Measurements from ENCODE around the gene SAYSD1. TPM values are rescaled to one million over a fixed set of nuclear protein-coding genes. Genes with fewer than 3 reads are reported as not detected.

The SAYSD1 gene
- total RNA-seq, 1 experiment from 2014 or later, result 12.2 TPM

GRCh38 chr6:39087197-39087596, 27.8 kb downstream of the SAYSD1 start:
- Histone ChIP-seq H3K27me3 (ENCODE audit: low read length) (peaks cover 81% of the 10 kb centered on the region), H3K9me2 (replicated peaks; ENCODE audit: low read length) (no peaks in the 10 kb centered on the region), H3K27ac (ENCODE audit: low read length) (no peak overlapping the region), H3K4me3 (ENCODE audit: low read length) (no peak overlapping the region), H3K4me2 (ENCODE audit: low read length) (no peak overlapping the region), H3K36me3 (ENCODE audit: low read depth, low read length) (no peaks in the 10 kb centered on the region), H3K9me3 (ENCODE audit: low read length) (no peaks in the 10 kb centered on the region), H3K79me2 (ENCODE audit: low read length) (no peaks in the 10 kb centered on the region), H3K4me1 (ENCODE audit: insufficient read depth, low read length) (no peaks in the 10 kb centered on the region), H4K20me1 (ENCODE audit: low read length) (no peaks in the 10 kb centered on the region), H3K9ac (ENCODE audit: low read length) (no peak overlapping the region), H2AFZ (ENCODE audit: low read length) (no peak overlapping the region), H3F3A (ENCODE audit: low read length, unreplicated experiment) (no peaks in the 10 kb centered on the region)
- ChIA-PET POLR2A (ENCODE audit: unreplicated experiment) (no interaction called here), CTCF (no interaction called here)
- BruUV-seq (replicated peaks), result no TSS peak
- ATAC-seq (no peak), DNase-seq (no peak)
- intact Hi-C loops (cut with micrococcal nuclease), result no loop called here
- TF ChIP-seq EZH2 (IDR thresholded peaks at IDR 0.05; ENCODE audit: low read length, unreplicated experiment), result no peak
- TF ChIP-seq CTCF (conservative IDR thresholded peaks at IDR 0.05; ENCODE audit: low read depth, low read length), result no peak
- TF ChIP-seq EZH2phosphoT487 (IDR thresholded peaks at IDR 0.05; ENCODE audit: borderline replicate concordance, low read length), result no peak

GRCh38 chr6:39086711-39087110, 28.3 kb downstream of the SAYSD1 start:
- no peaks in the 10 kb centered on the region for H3K79me2 ChIP-seq (ENCODE audit: low read length)
- H3K9ac ChIP-seq (ENCODE audit: low read length), result no peak overlapping the region
- POLR2A ChIA-PET (ENCODE audit: unreplicated experiment), result no interaction called here
- ATAC-seq, result no peak
- no TSS peak for BruUV-seq (replicated peaks)
- H3K4me2 ChIP-seq (ENCODE audit: low read length), result no peak overlapping the region
- no peak for DNase-seq
- no peak overlapping the region for H3K4me3 ChIP-seq (ENCODE audit: low read length)
- no peaks in the 10 kb centered on the region for H3K36me3 ChIP-seq (ENCODE audit: low read depth, low read length)
- CTCF ChIA-PET, result no interaction called here
- TF ChIP-seq CTCF (conservative IDR thresholded peaks at IDR 0.05; ENCODE audit: low read depth, low read length) (no peak), EZH2 (IDR thresholded peaks at IDR 0.05; ENCODE audit: low read length, unreplicated experiment) (no peak), EZH2phosphoT487 (IDR thresholded peaks at IDR 0.05; ENCODE audit: borderline replicate concordance, low read length) (no peak)
- no peak overlapping the region for H3K27ac ChIP-seq (ENCODE audit: low read length)
- H2AFZ ChIP-seq (ENCODE audit: low read length), result no peak overlapping the region
- peaks cover 76% of the 10 kb centered on the region for H3K27me3 ChIP-seq (ENCODE audit: low read length)
- H3F3A ChIP-seq (ENCODE audit: low read length, unreplicated experiment), result no peaks in the 10 kb centered on the region
- H3K9me2 ChIP-seq (replicated peaks; ENCODE audit: low read length), result no peaks in the 10 kb centered on the region
- intact Hi-C loops (cut with micrococcal nuclease), result no loop called here
- H3K4me1 ChIP-seq (ENCODE audit: insufficient read depth, low read length), result no peaks in the 10 kb centered on the region
- H3K9me3 ChIP-seq (ENCODE audit: low read length), result no peaks in the 10 kb centered on the region
- H4K20me1 ChIP-seq (ENCODE audit: low read length), result no peaks in the 10 kb centered on the region

GRCh38 chr6:39086294-39086693, 28.7 kb downstream of the SAYSD1 start:
- Histone ChIP-seq H3K9me2 (replicated peaks; ENCODE audit: low read length) (no peaks in the 10 kb centered on the region), H4K20me1 (ENCODE audit: low read length) (no peaks in the 10 kb centered on the region), H3K4me2 (ENCODE audit: low read length) (no peak overlapping the region), H3K4me3 (ENCODE audit: low read length) (no peak overlapping the region), H3F3A (ENCODE audit: low read length, unreplicated experiment) (no peaks in the 10 kb centered on the region), H3K27me3 (ENCODE audit: low read length) (peaks cover 72% of the 10 kb centered on the region), H3K36me3 (ENCODE audit: low read depth, low read length) (no peaks in the 10 kb centered on the region), H3K9ac (ENCODE audit: low read length) (no peak overlapping the region), H3K79me2 (ENCODE audit: low read length) (no peaks in the 10 kb centered on the region), H3K27ac (ENCODE audit: low read length) (no peak overlapping the region), H3K9me3 (ENCODE audit: low read length) (no peaks in the 10 kb centered on the region), H3K4me1 (ENCODE audit: insufficient read depth, low read length) (no peaks in the 10 kb centered on the region), H2AFZ (ENCODE audit: low read length) (no peak overlapping the region)
- ATAC-seq (no peak), DNase-seq (no peak)
- intact Hi-C loops (cut with micrococcal nuclease), result no loop called here
- no peak for TF ChIP-seq CTCF (conservative IDR thresholded peaks at IDR 0.05; ENCODE audit: low read depth, low read length)
- TF ChIP-seq EZH2phosphoT487 (IDR thresholded peaks at IDR 0.05; ENCODE audit: borderline replicate concordance, low read length), result no peak
- TF ChIP-seq EZH2 (IDR thresholded peaks at IDR 0.05; ENCODE audit: low read length, unreplicated experiment), result no peak
- no TSS peak for BruUV-seq (replicated peaks)
- ChIA-PET POLR2A (ENCODE audit: unreplicated experiment) (no interaction called here), CTCF (no interaction called here)
